ENCODE data around the gene SIRT3.

Gene SIRT3

DNA sequence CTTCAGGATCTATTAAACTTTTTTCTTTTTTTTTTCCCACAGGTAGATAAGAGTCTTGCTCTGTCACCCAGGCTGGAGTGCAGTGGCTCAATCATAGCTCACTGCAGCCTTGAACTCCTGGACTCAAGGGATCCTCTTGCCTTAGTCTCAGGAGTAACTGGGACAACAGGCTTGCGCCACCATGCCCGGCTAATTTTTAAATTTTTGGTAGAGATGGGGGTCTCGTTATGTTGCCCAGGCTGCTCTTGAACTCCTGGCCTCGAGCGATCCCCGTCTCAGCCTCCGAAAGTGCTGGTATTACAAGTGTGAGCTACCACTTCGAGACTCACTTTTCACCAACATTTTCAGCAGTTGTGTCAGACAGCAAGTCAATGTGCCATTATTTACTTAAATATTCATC, 962 bp downstream of the SIRT3 start:
- Histone ChIP-seq H3K9me3 (replicated peaks in 1 of 2; ENCODE audit: control insufficient read depth in 2 of 2, insufficient read depth in 1 of 2, low read depth in 1 of 2, low read length in 2 of 2) (no peaks in the 10 kb centered on the region), H3K27ac (replicated peaks; ENCODE audit: low read length) (no peak overlapping the region), H2BK120ac (ENCODE audit: low read depth, low read length) (no peak overlapping the region), H3K27me3 (ENCODE audit: control insufficient read depth in 3 of 3, insufficient read depth in 3 of 3, low read depth in 1 of 3, low read length in 3 of 3) (no peaks in the 10 kb centered on the region), H3K4me3 (ENCODE audit: low read length in 2 of 2) (peak overlapping the region; percentile 86 to 100), H2AK5ac (ENCODE audit: low read depth, low read length) (no peak overlapping the region), H2BK15ac (ENCODE audit: low read length) (no peak overlapping the region), H2BK12ac (ENCODE audit: low read length) (no peak overlapping the region), H2AFZ (ENCODE audit: low read length) (no peak overlapping the region), H3K79me1 (ENCODE audit: low read depth, low read length) (peaks cover 6% of the 10 kb centered on the region), H3K4me1 (ENCODE audit: control insufficient read depth in 2 of 2, insufficient read depth in 1 of 2, low read depth in 1 of 2, low read length in 2 of 2) (peaks cover 0 to 4% of the 10 kb centered on the region in 2 donors), H3K23ac (ENCODE audit: low read depth, low read length, poor library complexity) (no peak overlapping the region), H3K4me2 (ENCODE audit: insufficient read depth, low read length, poor library complexity, severe bottlenecking) (peak overlapping the region; percentile 66), H3K36me3 (replicated peaks in 1 of 2; ENCODE audit: control insufficient read depth in 2 of 2, insufficient read depth in 2 of 2, low read length in 2 of 2) (peaks cover 2 to 30% of the 10 kb centered on the region in 2 donors), H3K4ac (ENCODE audit: low read length) (no peak overlapping the region), H3K9ac (ENCODE audit: low read depth, low read length, poor library complexity) (no peak overlapping the region), H2BK5ac (ENCODE audit: low read length) (no peak overlapping the region), H3K14ac (ENCODE audit: low read length) (no peak overlapping the region), H4K8ac (ENCODE audit: low read depth, low read length) (no peak overlapping the region), H3K18ac (ENCODE audit: low read length) (no peak overlapping the region), H4K91ac (ENCODE audit: low read depth, low read length, poor library complexity) (no peak overlapping the region)
- no CpG with 5 or more reads among the region's 8 CpGs for WGBS, 2 donors (ENCODE audit: extremely low coverage in 2 of 2, insufficient read length in 2 of 2, insufficient replicate concordance in 1 of 2)
- no peak for DNase-seq (ENCODE audit: low spot score)

DNA sequence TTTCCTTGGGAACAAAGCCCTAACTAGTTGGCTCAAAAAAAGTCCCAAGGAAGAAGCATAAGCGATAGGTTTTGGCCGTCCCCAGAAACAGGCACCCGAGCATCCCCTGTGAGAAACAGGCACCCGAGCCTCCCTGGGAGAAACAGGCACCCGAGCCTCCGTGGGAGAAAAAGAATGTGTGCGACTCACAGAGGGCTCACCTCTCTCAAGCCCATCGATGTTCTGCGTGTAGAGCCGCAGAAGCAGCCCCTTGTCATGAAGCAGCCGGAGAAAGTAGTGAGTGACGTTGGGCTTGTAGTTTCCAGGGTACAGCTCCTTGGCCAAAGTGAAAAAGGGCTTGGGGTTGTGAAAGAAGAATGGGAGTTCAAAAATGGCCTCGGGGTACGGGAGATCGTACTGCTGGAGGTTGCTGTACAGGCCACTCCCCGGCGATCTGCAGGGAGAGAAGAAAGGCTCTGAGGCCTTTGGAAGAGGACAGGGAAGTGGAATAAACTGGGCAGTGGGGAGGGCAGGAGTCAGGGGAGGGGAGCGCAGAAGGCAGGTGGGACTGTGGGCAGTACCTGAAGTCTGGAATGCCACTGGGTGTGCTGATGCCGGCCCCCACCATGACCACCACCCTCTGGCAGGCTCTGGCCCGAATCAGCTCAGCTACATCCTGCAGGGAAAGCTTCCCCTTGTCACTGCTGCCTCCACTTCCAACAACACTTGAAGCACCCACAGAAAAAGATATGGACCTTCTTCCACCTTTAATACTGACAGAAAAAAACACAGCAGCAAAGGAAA, 3.2 kb downstream of the SIRT3 start:
- Histone ChIP-seq H3K36me3 (replicated peaks in 1 of 2; ENCODE audit: control insufficient read depth in 2 of 2, insufficient read depth in 2 of 2, low read length in 2 of 2) (peaks cover 0 to 32% of the 10 kb centered on the region in 2 donors), H3K14ac (ENCODE audit: low read length) (no peak overlapping the region), H4K8ac (ENCODE audit: low read depth, low read length) (no peak overlapping the region), H2AK5ac (ENCODE audit: low read depth, low read length) (no peak overlapping the region), H2BK12ac (ENCODE audit: low read length) (no peak overlapping the region), H3K79me1 (ENCODE audit: low read depth, low read length) (peaks cover 5% of the 10 kb centered on the region), H4K91ac (ENCODE audit: low read depth, low read length, poor library complexity) (no peak overlapping the region), H2AFZ (ENCODE audit: low read length) (no peak overlapping the region), H2BK120ac (ENCODE audit: low read depth, low read length) (no peak overlapping the region), H3K23ac (ENCODE audit: low read depth, low read length, poor library complexity) (no peak overlapping the region), H2BK5ac (ENCODE audit: low read length) (no peak overlapping the region), H3K4me3 (ENCODE audit: low read length in 2 of 2) (no peak overlapping the region), H3K4me2 (ENCODE audit: insufficient read depth, low read length, poor library complexity, severe bottlenecking) (no peak overlapping the region), H3K4me1 (ENCODE audit: control insufficient read depth in 2 of 2, insufficient read depth in 1 of 2, low read depth in 1 of 2, low read length in 2 of 2) (peaks cover 0 to 4% of the 10 kb centered on the region in 2 donors), H3K9me3 (replicated peaks in 1 of 2; ENCODE audit: control insufficient read depth in 2 of 2, insufficient read depth in 1 of 2, low read depth in 1 of 2, low read length in 2 of 2) (no peaks in the 10 kb centered on the region), H3K4ac (ENCODE audit: low read length) (no peak overlapping the region), H2BK15ac (ENCODE audit: low read length) (no peak overlapping the region), H3K27ac (replicated peaks; ENCODE audit: low read length) (no peak overlapping the region), H3K27me3 (ENCODE audit: control insufficient read depth in 3 of 3, insufficient read depth in 3 of 3, low read depth in 1 of 3, low read length in 3 of 3) (no peaks in the 10 kb centered on the region), H3K9ac (ENCODE audit: low read depth, low read length, poor library complexity) (no peak overlapping the region), H3K18ac (ENCODE audit: low read length) (no peak overlapping the region)
- DNase-seq (ENCODE audit: low spot score) = no peak
- no CpG with 5 or more reads among the region's 20 CpGs for WGBS, 2 donors (ENCODE audit: extremely low coverage in 2 of 2, insufficient read length in 2 of 2, insufficient replicate concordance in 1 of 2)

DNA sequence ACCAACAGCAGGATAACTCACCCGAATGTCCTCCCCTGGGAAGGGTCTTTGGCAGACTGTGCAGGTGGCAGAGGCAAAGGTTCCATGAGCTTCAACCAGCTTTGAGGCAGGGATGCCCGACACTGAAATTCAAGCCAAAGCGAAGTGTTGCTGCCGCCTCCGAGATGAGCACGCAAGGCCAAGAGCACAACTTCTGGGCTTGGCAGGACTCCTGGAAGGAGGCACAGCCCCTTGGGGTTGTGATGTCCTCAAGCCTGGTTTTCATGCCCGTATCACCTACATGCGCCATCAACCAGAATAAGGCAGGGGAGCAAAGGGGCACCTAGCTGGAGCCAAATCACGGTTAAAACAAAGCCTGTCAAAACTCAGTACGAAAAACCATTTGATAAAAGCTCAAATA, 5.7 kb downstream of the SIRT3 start:
- peak overlapping the region; percentile 50 for H3K9ac ChIP-seq (ENCODE audit: low read depth, low read length, poor library complexity)
- no peak overlapping the region for H3K14ac ChIP-seq (ENCODE audit: low read length)
- no peak overlapping the region for H3K18ac ChIP-seq (ENCODE audit: low read length)
- H3K36me3 ChIP-seq (replicated peaks in 1 of 2; ENCODE audit: control insufficient read depth in 2 of 2, insufficient read depth in 2 of 2, low read length in 2 of 2) = peaks cover 0 to 36% of the 10 kb centered on the region in 2 donors
- H3K4me1 ChIP-seq (ENCODE audit: control insufficient read depth in 2 of 2, insufficient read depth in 1 of 2, low read depth in 1 of 2, low read length in 2 of 2) = peaks cover 0 to 2% of the 10 kb centered on the region in 2 donors
- no peak overlapping the region for H2BK12ac ChIP-seq (ENCODE audit: low read length)
- no peak overlapping the region for H4K8ac ChIP-seq (ENCODE audit: low read depth, low read length)
- H3K9me3 ChIP-seq (replicated peaks in 1 of 2; ENCODE audit: control insufficient read depth in 2 of 2, insufficient read depth in 1 of 2, low read depth in 1 of 2, low read length in 2 of 2) = no peaks in the 10 kb centered on the region
- no peak overlapping the region for H2BK5ac ChIP-seq (ENCODE audit: low read length)
- H3K23ac ChIP-seq (ENCODE audit: low read depth, low read length, poor library complexity) = no peak overlapping the region
- H2AFZ ChIP-seq (ENCODE audit: low read length) = no peak overlapping the region
- DNase-seq (ENCODE audit: low spot score) = no peak
- no peak overlapping the region for H2AK5ac ChIP-seq (ENCODE audit: low read depth, low read length)
- no CpG with 5 or more reads among the region's 10 CpGs for WGBS, 2 donors (ENCODE audit: extremely low coverage in 2 of 2, insufficient read length in 2 of 2, insufficient replicate concordance in 1 of 2)
- H4K91ac ChIP-seq (ENCODE audit: low read depth, low read length, poor library complexity) = no peak overlapping the region
- H3K4me2 ChIP-seq (ENCODE audit: insufficient read depth, low read length, poor library complexity, severe bottlenecking) = no peak overlapping the region
- H3K79me1 ChIP-seq (ENCODE audit: low read depth, low read length) = peaks cover 3% of the 10 kb centered on the region
- H3K27me3 ChIP-seq (ENCODE audit: control insufficient read depth in 3 of 3, insufficient read depth in 3 of 3, low read depth in 1 of 3, low read length in 3 of 3) = no peaks in the 10 kb centered on the region
- no peak overlapping the region for H3K4ac ChIP-seq (ENCODE audit: low read length)
- no peak overlapping the region for H2BK15ac ChIP-seq (ENCODE audit: low read length)
- H2BK120ac ChIP-seq (ENCODE audit: low read depth, low read length) = no peak overlapping the region
- no peak overlapping the region for H3K27ac ChIP-seq (replicated peaks; ENCODE audit: low read length)
- no peak overlapping the region for H3K4me3 ChIP-seq (ENCODE audit: low read length in 2 of 2)

DNA sequence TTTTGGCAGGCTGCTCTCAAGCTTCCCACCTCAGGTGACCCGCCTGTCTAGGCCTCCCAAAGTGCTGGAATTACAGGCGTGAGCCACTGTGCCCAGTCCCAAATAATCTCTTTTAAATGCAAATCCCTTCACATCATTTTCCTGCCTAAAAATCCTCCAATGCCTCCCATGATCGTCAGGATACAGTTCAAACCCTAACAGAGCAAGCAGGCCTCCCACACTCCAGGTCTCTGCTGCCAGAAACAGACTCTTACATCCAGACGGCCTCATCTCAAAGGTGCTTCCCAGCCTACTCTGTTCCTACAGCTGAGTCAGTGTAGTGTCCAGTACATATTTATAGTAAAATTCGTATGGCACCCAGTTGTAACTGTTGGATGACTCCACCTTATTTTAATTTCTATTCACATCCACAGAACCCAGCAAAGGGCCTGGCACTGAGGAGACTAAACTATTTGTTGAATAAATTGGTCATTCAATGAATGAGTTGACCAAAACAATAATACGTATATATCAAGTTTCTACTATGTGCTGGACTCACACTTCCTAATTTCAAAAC, 8.2 kb downstream of the SIRT3 start:
- H2AFZ ChIP-seq (ENCODE audit: low read length) = no peak overlapping the region
- no peak overlapping the region for H2BK15ac ChIP-seq (ENCODE audit: low read length)
- DNase-seq (ENCODE audit: low spot score) = no peak
- H2BK5ac ChIP-seq (ENCODE audit: low read length) = no peak overlapping the region
- peaks cover 7% of the 10 kb centered on the region for H3K79me1 ChIP-seq (ENCODE audit: low read depth, low read length)
- H3K27me3 ChIP-seq (ENCODE audit: control insufficient read depth in 3 of 3, insufficient read depth in 3 of 3, low read depth in 1 of 3, low read length in 3 of 3) = no peaks in the 10 kb centered on the region
- H3K4ac ChIP-seq (ENCODE audit: low read length) = no peak overlapping the region
- H2BK12ac ChIP-seq (ENCODE audit: low read length) = no peak overlapping the region
- H3K23ac ChIP-seq (ENCODE audit: low read depth, low read length, poor library complexity) = no peak overlapping the region
- no peak overlapping the region for H4K91ac ChIP-seq (ENCODE audit: low read depth, low read length, poor library complexity)
- H3K9ac ChIP-seq (ENCODE audit: low read depth, low read length, poor library complexity) = no peak overlapping the region
- no peaks in the 10 kb centered on the region for H3K4me1 ChIP-seq (ENCODE audit: control insufficient read depth in 2 of 2, insufficient read depth in 1 of 2, low read depth in 1 of 2, low read length in 2 of 2)
- peaks cover 1 to 38% of the 10 kb centered on the region in 2 donors for H3K36me3 ChIP-seq (replicated peaks in 1 of 2; ENCODE audit: control insufficient read depth in 2 of 2, insufficient read depth in 2 of 2, low read length in 2 of 2)
- H3K14ac ChIP-seq (ENCODE audit: low read length) = no peak overlapping the region
- H2AK5ac ChIP-seq (ENCODE audit: low read depth, low read length) = no peak overlapping the region
- no peaks in the 10 kb centered on the region for H3K9me3 ChIP-seq (replicated peaks in 1 of 2; ENCODE audit: control insufficient read depth in 2 of 2, insufficient read depth in 1 of 2, low read depth in 1 of 2, low read length in 2 of 2)
- H3K4me2 ChIP-seq (ENCODE audit: insufficient read depth, low read length, poor library complexity, severe bottlenecking) = no peak overlapping the region
- H4K8ac ChIP-seq (ENCODE audit: low read depth, low read length) = no peak overlapping the region
- H3K27ac ChIP-seq (replicated peaks; ENCODE audit: low read length) = no peak overlapping the region
- no peak overlapping the region for H2BK120ac ChIP-seq (ENCODE audit: low read depth, low read length)
- no peak overlapping the region for H3K4me3 ChIP-seq (ENCODE audit: low read length in 2 of 2)
- no peak overlapping the region for H3K18ac ChIP-seq (ENCODE audit: low read length)
- no CpG with 5 or more reads among the region's 6 CpGs for WGBS, 2 donors (ENCODE audit: extremely low coverage in 2 of 2, insufficient read length in 2 of 2, insufficient replicate concordance in 1 of 2)
